Right lobe of liver (tissue), 4 donors: ENCODE measurements around the gene SPCS3.

ENCODE experiments used
- CTCF ChIP-seq, 4 donors: fragments of 200-600 bp in 3 of 4; fragments of 450-650 bp in 1 of 4; IDR thresholded peaks; one replicate each; pipeline versions ENCODE4 v1.5.1 to v1.8.0; 2016 to 2022; ENCODE audit warnings: antibody characterized with exemption in 4 of 4, mild to moderate bottlenecking in 2 of 4
- POLR2A ChIP-seq: fragments of 450-650 bp; IDR thresholded peaks from one replicate; pipeline ENCODE4 v1.6.1; 2017; ENCODE audit warnings: antibody characterized with exemption, mild to moderate bottlenecking
- donor health status: DM: no; HTN: no; CAD: no.
- donor health status: DM: no; HTN: no; CAD: no.
- donor health status: DM: no; HTN: yes; CAD: no.

GRCh38 chr4:176340871-176341685 lies 21.3 kb downstream of the SPCS3 start:
- peak; percentile 45 to 60 (median 56) for TF ChIP-seq CTCF (IDR thresholded peaks at IDR 0.05)
- no peak for TF ChIP-seq POLR2A
